C4-2B (cell line): ENCODE data around the gene LIN7B.

Experiments used
- ZFX ChIP-seq: fragments of 450-650 bp; IDR thresholded peaks from 2 replicates; pipeline ENCODE4 v1.6.1; 2017
- TF ChIP-seq, protein P1 (sequence below): fragments of 450-650 bp; conservative IDR thresholded peaks from 2 replicates; pipeline ENCODE4 v1.5.1; 2017; ENCODE audit warnings: mild to moderate bottlenecking

- TF ChIP-seq, protein P1, sequence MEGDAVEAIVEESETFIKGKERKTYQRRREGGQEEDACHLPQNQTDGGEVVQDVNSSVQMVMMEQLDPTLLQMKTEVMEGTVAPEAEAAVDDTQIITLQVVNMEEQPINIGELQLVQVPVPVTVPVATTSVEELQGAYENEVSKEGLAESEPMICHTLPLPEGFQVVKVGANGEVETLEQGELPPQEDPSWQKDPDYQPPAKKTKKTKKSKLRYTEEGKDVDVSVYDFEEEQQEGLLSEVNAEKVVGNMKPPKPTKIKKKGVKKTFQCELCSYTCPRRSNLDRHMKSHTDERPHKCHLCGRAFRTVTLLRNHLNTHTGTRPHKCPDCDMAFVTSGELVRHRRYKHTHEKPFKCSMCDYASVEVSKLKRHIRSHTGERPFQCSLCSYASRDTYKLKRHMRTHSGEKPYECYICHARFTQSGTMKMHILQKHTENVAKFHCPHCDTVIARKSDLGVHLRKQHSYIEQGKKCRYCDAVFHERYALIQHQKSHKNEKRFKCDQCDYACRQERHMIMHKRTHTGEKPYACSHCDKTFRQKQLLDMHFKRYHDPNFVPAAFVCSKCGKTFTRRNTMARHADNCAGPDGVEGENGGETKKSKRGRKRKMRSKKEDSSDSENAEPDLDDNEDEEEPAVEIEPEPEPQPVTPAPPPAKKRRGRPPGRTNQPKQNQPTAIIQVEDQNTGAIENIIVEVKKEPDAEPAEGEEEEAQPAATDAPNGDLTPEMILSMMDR, result no peak
- no peak for TF ChIP-seq ZFX
These were observed 41.7 kb downstream of the LIN7B start for GRCh38 chr19:49155820-49156346.
